Adrenal gland (tissue), 5 donors: Measurements from ENCODE around the gene CA11.

Experiments
- CTCF ChIP-seq, 6 experiments: fragments of 450-650 bp in 4 of 6; fragments of 200-600 bp in 2 of 6; sonication (generic) in 1 of 6; IDR thresholded peaks; 1 replicate in 5 of 6; 2 replicates in 1 of 6; pipeline versions ENCODE4 v1.5.1 to v1.8.0; 2016 to 2021; ENCODE audit warnings: antibody characterized with exemption in 6 of 6, mild to moderate bottlenecking in 2 of 6, moderate library complexity in 1 of 6
- POLR2A ChIP-seq, 2 donors: fragments of 450-650 bp; IDR thresholded peaks; one replicate each; pipeline ENCODE4 v1.6.1; 2017; ENCODE audit warnings: antibody characterized with exemption in 2 of 2, mild to moderate bottlenecking in 2 of 2, moderate library complexity in 1 of 2
- donor health status: DM: no; HTN: no; CAD: no.

GRCh38 chr19:48668332-48668731 lies 22.3 kb upstream of the CA11 start:
- TF ChIP-seq CTCF (IDR thresholded peaks at IDR 0.05) = no peak
- no peak for TF ChIP-seq POLR2A (IDR thresholded peaks at IDR 0.05)
